HEK293 (cell line): ENCODE data around the gene ALOX5.

Experiments
- CTCF ChIA-PET: fragments of 350-600 bp; formaldehyde crosslinking; extraction: SDS; loops from one replicate; lab custom pipeline; 2021; ENCODE audit warnings: antibody characterized with exemption; lab: Yijun Ruan, JAX
- POLR2A ChIA-PET: fragments of 300-600 bp; formaldehyde crosslinking; extraction: SDS; loops from one replicate; lab custom pipeline; 2020; ENCODE audit warnings: antibody characterized with exemption, inconsistent platforms; lab: Yijun Ruan, JAX
- H3K27ac ChIP-seq: fragments of 200-500 bp; sonication (Bioruptor generic); 2 replicates; pipeline ENCODE4 v1.5.1; 2014; ENCODE audit warnings: low read depth, low read length, control low read depth, inconsistent platforms; ENCODE audit errors: extremely low read depth
- H3K36me3 ChIP-seq, 2 experiments: fragments of 200-500 bp in 1 of 2; sonication (Bioruptor generic) in 1 of 2; 1 replicate in 1 of 2; 2 replicates in 1 of 2; pipeline ENCODE4 v1.5.1; 2014 to 2017; ENCODE audit warnings: inconsistent platforms in 2 of 2, low read length in 2 of 2; ENCODE audit not compliant: control insufficient read depth in 2 of 2, insufficient read depth in 1 of 2
- H3K4me1 ChIP-seq: fragments of 200-500 bp; sonication (Bioruptor generic); 2 replicates; pipeline ENCODE4 v1.5.1; 2014; ENCODE audit warnings: mild to moderate bottlenecking, low read length, inconsistent platforms; ENCODE audit not compliant: control insufficient read depth, insufficient read depth
- H3K4me3 ChIP-seq: 2 replicates; pipeline ENCODE4 v1.5.1; 2011; ENCODE audit warnings: low read depth, mild to moderate bottlenecking, control low read depth, low read length, moderate library complexity
- H3K9me3 ChIP-seq: fragments of 200-500 bp; sonication (Bioruptor generic); 2 replicates; pipeline ENCODE4 v1.5.1; 2014; ENCODE audit warnings: low read depth, low read length, inconsistent platforms; ENCODE audit not compliant: control insufficient read depth, insufficient read depth
- GLIS1 ChIP-seq: fragments of 450-650 bp; formaldehyde crosslinking; IDR thresholded peaks from 2 replicates; pipeline ENCODE4 v1.5.1; 2016; ENCODE audit warnings: missing biosample characterization, missing genetic modification characterization
- IKZF3 ChIP-seq: fragments of 450-650 bp; IDR thresholded peaks from 2 replicates; pipeline ENCODE4 v1.5.0; 2018; ENCODE audit warnings: missing biosample characterization, mild to moderate bottlenecking, missing genetic modification characterization, moderate library complexity
- KLF1 ChIP-seq: fragments of 450-650 bp; formaldehyde crosslinking; IDR thresholded peaks from 2 replicates; pipeline ENCODE4 v1.5.1; 2016; ENCODE audit warnings: missing biosample characterization, missing genetic modification characterization
- OSR2 ChIP-seq: fragments of 450-650 bp; formaldehyde crosslinking; IDR thresholded peaks from 2 replicates; pipeline ENCODE4 v1.5.1; 2016; ENCODE audit warnings: missing biosample characterization, missing genetic modification characterization
- SP3 ChIP-seq: fragments of 450-650 bp; formaldehyde crosslinking; IDR thresholded peaks from 2 replicates; pipeline ENCODE4 v1.5.1; 2016; ENCODE audit warnings: missing biosample characterization, missing genetic modification characterization
- ZBTB17 ChIP-seq: fragments of 450-650 bp; formaldehyde crosslinking; IDR thresholded peaks from 2 replicates; pipeline ENCODE4 v1.5.1; 2016; ENCODE audit warnings: missing biosample characterization, missing genetic modification characterization
- ZNF112 ChIP-seq: fragments of 450-650 bp; formaldehyde crosslinking; IDR thresholded peaks from 2 replicates; pipeline ENCODE4 v1.5.0; 2017; ENCODE audit warnings: missing biosample characterization, missing genetic modification characterization
- ZNF132 ChIP-seq: fragments of 450-650 bp; formaldehyde crosslinking; IDR thresholded peaks from 2 replicates; pipeline ENCODE4 v1.5.1; 2017; ENCODE audit warnings: missing biosample characterization, missing genetic modification characterization, borderline replicate concordance
- ZNF175 ChIP-seq: fragments of 450-650 bp; formaldehyde crosslinking; IDR thresholded peaks from 2 replicates; pipeline ENCODE4 v1.5.1; 2016; ENCODE audit warnings: missing biosample characterization, missing genetic modification characterization
- ZNF184 ChIP-seq: fragments of 450-650 bp; IDR thresholded peaks from 2 replicates; pipeline ENCODE4 v1.5.1; 2018; ENCODE audit warnings: missing biosample characterization, mild to moderate bottlenecking, missing genetic modification characterization
- ZNF266 ChIP-seq: fragments of 450-650 bp; formaldehyde crosslinking; IDR thresholded peaks from 2 replicates; pipeline ENCODE4 v1.5.1; 2016; ENCODE audit warnings: missing biosample characterization, missing genetic modification characterization, low read depth
- ZNF274 ChIP-seq, 2 experiments: fragments of 200-500 bp in 1 of 2; fragments of 450-650 bp in 1 of 2; sonication (Bioruptor generic) in 1 of 2; formaldehyde crosslinking in 1 of 2; IDR thresholded peaks; 2 replicates each; pipeline versions ENCODE4 v1.5.1 to v1.6.1; 2014 to 2016; ENCODE audit warnings: borderline replicate concordance in 1 of 2, inconsistent platforms in 1 of 2, low read length in 1 of 2, missing biosample characterization in 1 of 2, missing genetic modification characterization in 1 of 2
- ZNF366 ChIP-seq: fragments of 450-650 bp; formaldehyde crosslinking; conservative IDR thresholded peaks from 2 replicates; pipeline ENCODE4 v1.5.1; 2016; ENCODE audit warnings: missing biosample characterization, missing genetic modification characterization
- ZNF473 ChIP-seq: fragments of 450-650 bp; formaldehyde crosslinking; IDR thresholded peaks from 2 replicates; pipeline ENCODE4 v1.5.1; 2017; ENCODE audit warnings: missing biosample characterization, missing genetic modification characterization
- ZNF571 ChIP-seq: fragments of 450-650 bp; formaldehyde crosslinking; IDR thresholded peaks from 2 replicates; pipeline ENCODE4 v1.5.0; 2017; ENCODE audit warnings: missing biosample characterization, missing genetic modification characterization
- ZNF670 ChIP-seq: fragments of 450-650 bp; formaldehyde crosslinking; IDR thresholded peaks from 2 replicates; pipeline ENCODE4 v1.5.1; 2016; ENCODE audit warnings: missing biosample characterization, missing genetic modification characterization, low read depth
- ZNF707 ChIP-seq: fragments of 450-650 bp; formaldehyde crosslinking; IDR thresholded peaks from 2 replicates; pipeline ENCODE4 v1.5.1; 2016; ENCODE audit warnings: missing biosample characterization, missing genetic modification characterization
- ZSCAN30 ChIP-seq: fragments of 450-650 bp; IDR thresholded peaks from 2 replicates; pipeline ENCODE4 v1.5.1; 2018; ENCODE audit warnings: missing biosample characterization, mild to moderate bottlenecking, missing genetic modification characterization, moderate library complexity
- TF ChIP-seq, protein P1 (sequence below): fragments of 450-650 bp; formaldehyde crosslinking; optimal IDR thresholded peaks from 2 replicates; pipeline ENCODE3; 2016; ENCODE audit warnings: missing biosample characterization, mild to moderate bottlenecking, missing genetic modification characterization
- TF ChIP-seq, protein P2 (sequence below): fragments of 450-650 bp; formaldehyde crosslinking; IDR thresholded peaks from 2 replicates; pipeline ENCODE4 v1.5.1; 2016; ENCODE audit warnings: missing biosample characterization, missing genetic modification characterization, borderline replicate concordance

ALOX5 gene

DNA sequence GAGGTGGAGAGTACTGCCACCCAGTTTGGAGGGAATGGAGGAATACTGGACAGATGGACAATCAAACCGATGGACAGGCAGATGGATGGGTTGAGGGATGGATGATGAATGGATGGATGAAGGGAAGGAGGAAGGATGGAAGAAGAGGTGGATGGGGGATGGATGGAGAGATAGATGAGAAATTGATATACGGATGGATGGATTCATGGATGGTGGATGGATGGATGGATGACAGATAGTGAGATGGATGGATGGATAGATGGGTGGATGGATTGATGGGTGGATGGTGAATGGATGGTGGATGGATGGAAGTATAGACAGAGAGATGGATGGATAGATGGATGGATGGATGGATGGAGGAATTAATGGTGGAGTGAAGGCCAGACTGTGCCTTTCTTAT lies 42.6 kb downstream of the ALOX5 start:
- TF ChIP-seq ZNF266 (tag by site-specific recombination) (no peak), ZNF112 (tag by site-specific recombination) (no peak), OSR2 (tag by site-specific recombination) (no peak), IKZF3 (tag by site-specific recombination) (no peak), ZBTB17 (tag by site-specific recombination) (peak; percentile 95), GLIS1 (tag by site-specific recombination) (no peak), ZNF132 (tag by site-specific recombination) (no peak), ZSCAN30 (tag by site-specific recombination) (no peak), ZNF571 (tag by site-specific recombination) (no peak), ZNF366 (peak; percentile 96)
- TF ChIP-seq, protein P1, sequence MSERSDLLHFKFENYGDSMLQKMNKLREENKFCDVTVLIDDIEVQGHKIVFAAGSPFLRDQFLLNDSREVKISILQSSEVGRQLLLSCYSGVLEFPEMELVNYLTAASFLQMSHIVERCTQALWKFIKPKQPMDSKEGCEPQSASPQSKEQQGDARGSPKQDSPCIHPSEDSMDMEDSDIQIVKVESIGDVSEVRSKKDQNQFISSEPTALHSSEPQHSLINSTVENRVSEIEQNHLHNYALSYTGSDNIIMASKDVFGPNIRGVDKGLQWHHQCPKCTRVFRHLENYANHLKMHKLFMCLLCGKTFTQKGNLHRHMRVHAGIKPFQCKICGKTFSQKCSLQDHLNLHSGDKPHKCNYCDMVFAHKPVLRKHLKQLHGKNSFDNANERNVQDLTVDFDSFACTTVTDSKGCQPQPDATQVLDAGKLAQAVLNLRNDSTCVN (tag by site-specific recombination), result no peak
- TF ChIP-seq, protein P2, sequence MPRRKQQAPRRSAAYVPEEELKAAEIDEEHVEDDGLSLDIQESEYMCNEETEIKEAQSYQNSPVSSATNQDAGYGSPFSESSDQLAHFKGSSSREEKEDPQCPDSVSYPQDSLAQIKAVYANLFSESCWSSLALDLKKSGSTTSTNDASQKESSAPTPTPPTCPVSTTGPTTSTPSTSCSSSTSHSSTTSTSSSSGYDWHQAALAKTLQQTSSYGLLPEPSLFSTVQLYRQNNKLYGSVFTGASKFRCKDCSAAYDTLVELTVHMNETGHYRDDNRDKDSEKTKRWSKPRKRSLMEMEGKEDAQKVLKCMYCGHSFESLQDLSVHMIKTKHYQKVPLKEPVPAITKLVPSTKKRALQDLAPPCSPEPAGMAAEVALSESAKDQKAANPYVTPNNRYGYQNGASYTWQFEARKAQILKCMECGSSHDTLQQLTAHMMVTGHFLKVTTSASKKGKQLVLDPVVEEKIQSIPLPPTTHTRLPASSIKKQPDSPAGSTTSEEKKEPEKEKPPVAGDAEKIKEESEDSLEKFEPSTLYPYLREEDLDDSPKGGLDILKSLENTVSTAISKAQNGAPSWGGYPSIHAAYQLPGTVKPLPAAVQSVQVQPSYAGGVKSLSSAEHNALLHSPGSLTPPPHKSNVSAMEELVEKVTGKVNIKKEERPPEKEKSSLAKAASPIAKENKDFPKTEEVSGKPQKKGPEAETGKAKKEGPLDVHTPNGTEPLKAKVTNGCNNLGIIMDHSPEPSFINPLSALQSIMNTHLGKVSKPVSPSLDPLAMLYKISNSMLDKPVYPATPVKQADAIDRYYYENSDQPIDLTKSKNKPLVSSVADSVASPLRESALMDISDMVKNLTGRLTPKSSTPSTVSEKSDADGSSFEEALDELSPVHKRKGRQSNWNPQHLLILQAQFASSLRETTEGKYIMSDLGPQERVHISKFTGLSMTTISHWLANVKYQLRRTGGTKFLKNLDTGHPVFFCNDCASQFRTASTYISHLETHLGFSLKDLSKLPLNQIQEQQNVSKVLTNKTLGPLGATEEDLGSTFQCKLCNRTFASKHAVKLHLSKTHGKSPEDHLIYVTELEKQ (tag by site-specific recombination), result no peak
- CTCF ChIA-PET, result no interaction called here
- H3K27ac ChIP-seq, result no peak overlapping the region
- no peaks in the 10 kb centered on the region for H3K9me3 ChIP-seq
- H3K4me1 ChIP-seq, result peaks cover 6% of the 10 kb centered on the region; the same call in 1 of the 2 replicates
- no peaks in the 10 kb centered on the region for H3K36me3 ChIP-seq
- no peak overlapping the region for H3K4me3 ChIP-seq
- POLR2A ChIA-PET, result no interaction called here

DNA sequence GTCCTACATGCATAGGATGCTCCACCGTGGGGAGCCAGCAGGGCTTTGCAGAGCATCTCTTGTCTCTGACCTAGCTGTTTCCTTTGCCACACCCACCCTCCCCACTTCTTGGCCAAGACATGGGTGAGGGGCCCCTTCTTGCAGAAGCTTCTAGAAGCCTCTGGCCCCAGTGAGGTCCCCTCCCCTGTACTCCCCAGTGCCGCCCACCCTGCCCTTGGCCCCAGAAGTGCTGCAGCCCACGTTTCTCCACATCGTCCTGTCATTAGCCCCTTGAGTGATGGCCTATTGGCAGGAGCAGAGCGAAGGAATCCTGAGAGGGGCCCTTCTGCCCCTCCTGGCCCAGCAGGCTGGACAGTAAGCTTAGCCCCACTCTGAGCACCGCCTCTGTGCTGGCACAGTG lies 43.7 kb downstream of the ALOX5 start:
- Histone ChIP-seq H3K9me3 (no peaks in the 10 kb centered on the region), H3K4me3 (no peak overlapping the region), H3K4me1 (peaks cover 6% of the 10 kb centered on the region; the same call in 1 of the 2 replicates), H3K36me3 (no peaks in the 10 kb centered on the region), H3K27ac (no peak overlapping the region)
- POLR2A ChIA-PET, result no interaction called here
- no peak for TF ChIP-seq ZNF175
- no peak for TF ChIP-seq ZNF184 (tag by site-specific recombination)
- TF ChIP-seq ZNF473 (tag by site-specific recombination), result no peak
- TF ChIP-seq ZNF670 (tag by site-specific recombination), result no peak
- TF ChIP-seq SP3 (tag by site-specific recombination), result no peak
- TF ChIP-seq, protein P2 (tag by site-specific recombination), result no peak
- TF ChIP-seq ZNF707, result no peak
- no peak for TF ChIP-seq ZNF274 (IDR thresholded peaks at IDR 0.05; ENCODE audit: low read length)
- TF ChIP-seq ZNF274 (tag by site-specific recombination; IDR thresholded peaks at IDR 0.05; ENCODE audit: borderline replicate concordance), result no peak
- TF ChIP-seq KLF1 (tag by site-specific recombination), result no peak
- CTCF ChIA-PET, result no interaction called here
